Left ventricle myocardium inferior (tissue), 1 donor: ENCODE results near the gene TMEM179. TPM values are rescaled to one million over a fixed set of nuclear protein-coding genes. Genes with fewer than 3 reads are reported as not detected.

ENCODE experiments used
- DNase-seq: peaks from one replicate; pipeline ENCODE4 v3.0.0-alpha.2; 2020
- H3K27ac ChIP-seq: fragments of 200-600 bp; replicated peaks from 2 replicates; pipeline ENCODE4 v1.8.0; 2021
- H3K27me3 ChIP-seq: fragments of 200-600 bp; 2 replicates; pipeline ENCODE4 v1.8.0; 2021; ENCODE audit warnings: low read depth
- H3K36me3 ChIP-seq: fragments of 200-600 bp; 2 replicates; pipeline ENCODE4 v1.8.0; 2021
- H3K4me1 ChIP-seq: fragments of 200-600 bp; 2 replicates; pipeline ENCODE4 v1.8.0; 2021
- H3K4me3 ChIP-seq: fragments of 200-600 bp; 2 replicates; pipeline ENCODE4 v1.8.0; 2021; ENCODE audit warnings: mild to moderate bottlenecking, moderate library complexity
- H3K9me3 ChIP-seq: fragments of 200-600 bp; replicated peaks from 2 replicates; pipeline ENCODE4 v1.8.0; 2021
- CTCF ChIP-seq: fragments of 200-600 bp; IDR thresholded peaks from 2 replicates; pipeline ENCODE4 v1.8.0; 2021; ENCODE audit warnings: antibody characterized with exemption, mild to moderate bottlenecking, borderline replicate concordance
- intact Hi-C: fragments of 100-400 bp; cut with micrococcal nuclease; formaldehyde crosslinking; loops from one replicate; pipeline ENCODE4 v1.11.0; 2022
- total RNA-seq: library from RNA; stranded (reverse); fragmentation: NEBNext Ultra II Directional; extraction: Animal tissue kit (Norgen Biotek cat#: 25700); gene quantifications from one replicate; pipeline ENCODE4 v1.2.1, GENCODE V29; 2021
- donor health status: DM: no; HTN: yes; CAD: no; lungs with severe emphysema.

The TMEM179 gene
- total RNA-seq, 1 donor from 2014 or later, result 0.49 TPM

DNA sequence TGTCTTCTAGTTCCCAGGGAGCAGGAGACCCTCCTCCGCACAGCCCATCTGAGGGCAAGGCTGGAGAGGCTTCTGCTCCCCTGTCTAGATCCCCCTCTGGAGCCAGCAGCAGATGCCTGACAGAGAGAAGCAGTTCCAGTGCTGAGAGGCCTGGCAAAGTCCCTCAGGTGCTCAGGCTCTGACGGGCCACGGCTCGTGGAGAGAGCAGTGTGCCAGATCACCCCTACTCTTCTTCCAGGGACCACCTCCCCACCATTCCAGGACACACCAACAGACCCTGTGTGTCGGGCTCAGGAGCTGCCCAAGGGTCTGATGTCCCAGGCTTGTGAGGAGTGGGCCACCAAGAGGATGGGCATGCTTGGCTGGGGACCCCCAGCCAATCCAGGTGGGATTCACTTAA is 47.5 kb downstream of the TMEM179 start:
- peaks cover 57% of the 10 kb centered on the region for H3K27me3 ChIP-seq
- TF ChIP-seq CTCF, result no peak
- no peak overlapping the region for H3K27ac ChIP-seq
- peak; percentile 3 for DNase-seq
- H3K36me3 ChIP-seq, result no peaks in the 10 kb centered on the region
- H3K4me1 ChIP-seq, result no peaks in the 10 kb centered on the region
- no peak overlapping the region for H3K4me3 ChIP-seq
- no peaks in the 10 kb centered on the region for H3K9me3 ChIP-seq
- intact Hi-C loops, result no loop called here

GRCh38 chr14:104556256-104557021 is 48.1 kb downstream of the TMEM179 start:
- H3K36me3 ChIP-seq, result no peaks in the 10 kb centered on the region
- no peak overlapping the region for H3K4me3 ChIP-seq
- intact Hi-C loops, result no loop called here
- H3K27me3 ChIP-seq, result peaks cover 63% of the 10 kb centered on the region
- peak; percentile 5 for DNase-seq
- H3K27ac ChIP-seq, result no peak overlapping the region
- TF ChIP-seq CTCF, result no peak
- no peaks in the 10 kb centered on the region for H3K9me3 ChIP-seq
- H3K4me1 ChIP-seq, result no peaks in the 10 kb centered on the region

GRCh38 chr14:104555430-104556255 is 48.9 kb downstream of the TMEM179 start:
- H3K27ac ChIP-seq, result no peak overlapping the region
- H3K27me3 ChIP-seq, result peaks cover 71% of the 10 kb centered on the region
- H3K36me3 ChIP-seq, result no peaks in the 10 kb centered on the region
- no peaks in the 10 kb centered on the region for H3K9me3 ChIP-seq
- TF ChIP-seq CTCF, result no peak
- H3K4me1 ChIP-seq, result no peaks in the 10 kb centered on the region
- intact Hi-C loops, result no loop called here
- no peak overlapping the region for H3K4me3 ChIP-seq
- DNase-seq, result no peak

GRCh38 chr14:104554608-104555429 is 49.8 kb downstream of the TMEM179 start:
- H3K4me1 ChIP-seq, result no peaks in the 10 kb centered on the region
- peaks cover 75% of the 10 kb centered on the region for H3K27me3 ChIP-seq
- H3K9me3 ChIP-seq, result no peaks in the 10 kb centered on the region
- H3K36me3 ChIP-seq, result no peaks in the 10 kb centered on the region
- H3K27ac ChIP-seq, result no peak overlapping the region
- no peak for TF ChIP-seq CTCF
- no peak overlapping the region for H3K4me3 ChIP-seq
- DNase-seq, result peak; percentile 13
- intact Hi-C loops, result no loop called here

- Histone ChIP-seq H3K36me3 (no peaks in the 10 kb centered on the region), H3K4me1 (no peaks in the 10 kb centered on the region), H3K27me3 (peaks cover 82% of the 10 kb centered on the region), H3K9me3 (no peaks in the 10 kb centered on the region), H3K27ac (no peak overlapping the region), H3K4me3 (no peak overlapping the region)
- DNase-seq, result peak; percentile 11
- no peak for TF ChIP-seq CTCF
- intact Hi-C loops, result no loop called here
Observed at GRCh38 chr14:104554088-104554607, 50.4 kb downstream of the TMEM179 start.
